Limb (tissue), 2 donors: Measurements from ENCODE around the gene HS3ST5.

Source experiments
- DNase-seq, 2 donors: peaks; one replicate each; pipeline ENCODE4 v3.0.0-alpha.2; 2016; ENCODE audit errors: extremely low spot score in 2 of 2

The HS3ST5 gene

GRCh38 chr6:114342826-114343781 lies at the start of gene HS3ST5:
HS3ST5 (minus strand) TSS chr6:114343023; CDS start chr6:114062845, 280,178 bp downstream.
- DNase-seq, result peak; percentile 47 to 78

GRCh38 chr6:114390176-114390575 lies 47.4 kb upstream of the HS3ST5 start:
- no peak for DNase-seq

- no peak for DNase-seq
Measured at GRCh38 chr6:114389111-114389510, 46.3 kb upstream of the HS3ST5 start.

GRCh38 chr6:114382406-114382805 lies 39.6 kb upstream of the HS3ST5 start:
- no peak for DNase-seq

- DNase-seq, result no peak
Measured at GRCh38 chr6:114377881-114378280, 35.1 kb upstream of the HS3ST5 start.

GRCh38 chr6:114376611-114377175 lies 33.9 kb upstream of the HS3ST5 start:
- no peak for DNase-seq

- peak in 1 of 2 donors; percentile 3 for DNase-seq
Measured at GRCh38 chr6:114375541-114376192, 32.8 kb upstream of the HS3ST5 start.

- DNase-seq, result no peak
Measured at GRCh38 chr6:114367315-114367961, 24.6 kb upstream of the HS3ST5 start.

- no peak for DNase-seq
Measured at GRCh38 chr6:114366899-114367298, 24.1 kb upstream of the HS3ST5 start.

- no peak for DNase-seq
Measured at GRCh38 chr6:114364301-114364700, 21.5 kb upstream of the HS3ST5 start.

- no peak for DNase-seq
Measured at GRCh38 chr6:114362957-114363356, 20.1 kb upstream of the HS3ST5 start.

- no peak for DNase-seq
Measured at GRCh38 chr6:114362396-114362795, 19.6 kb upstream of the HS3ST5 start.

GRCh38 chr6:114361036-114361435 lies 18.2 kb upstream of the HS3ST5 start:
- no peak for DNase-seq

GRCh38 chr6:114355300-114355699 lies 12.5 kb upstream of the HS3ST5 start:
- no peak for DNase-seq

GRCh38 chr6:114354482-114354881 lies 11.7 kb upstream of the HS3ST5 start:
- DNase-seq, result no peak

GRCh38 chr6:114346451-114346850 lies 3.6 kb upstream of the HS3ST5 start:
- DNase-seq, result no peak

GRCh38 chr6:114344971-114345275 lies 2.1 kb upstream of the HS3ST5 start:
- DNase-seq, result no peak

GRCh38 chr6:114344246-114344970 lies 1.6 kb upstream of the HS3ST5 start:
- DNase-seq, result no peak

- DNase-seq, result no peak
Measured at GRCh38 chr6:114343782-114344144, 940 bp upstream of the HS3ST5 start.

- DNase-seq, result peak in 1 of 2 donors; percentile 74
Measured at GRCh38 chr6:114342086-114342825, 567 bp downstream of the HS3ST5 start.

GRCh38 chr6:114339706-114340105 lies 3.1 kb downstream of the HS3ST5 start:
- DNase-seq, result no peak
